Activated naive CD8-positive, alpha-beta T cell treated with anti-CD3 and anti-CD28 coated beads for 36 hours (primary cell): ENCODE results near the gene KDM6B. TPM values are rescaled to one million over a fixed set of nuclear protein-coding genes. Genes with fewer than 3 reads are reported as not detected.

Experiments used
- DNase-seq: peaks from one replicate; pipeline ENCODE4 v3.0.0; 2021
- H3K27ac Mint-ChIP-seq: one replicate; pipeline ENCODE4 v1.8.0; 2022; ENCODE audit warnings: mild to moderate bottlenecking, moderate library complexity, mixed read lengths
- H3K27me3 Mint-ChIP-seq: one replicate; pipeline ENCODE4 v1.8.0; 2022; ENCODE audit warnings: mild to moderate bottlenecking, mixed read lengths
- H3K36me3 Mint-ChIP-seq: one replicate; pipeline ENCODE4 v1.8.0; 2021; ENCODE audit warnings: mild to moderate bottlenecking, mixed read lengths
- H3K4me1 Mint-ChIP-seq: one replicate; pipeline ENCODE4 v1.8.0; 2021; ENCODE audit warnings: mixed read lengths
- H3K4me3 Mint-ChIP-seq: one replicate; pipeline ENCODE4 v1.8.0; 2022; ENCODE audit warnings: mild to moderate bottlenecking, moderate library complexity, mixed read lengths
- H3K9me3 Mint-ChIP-seq: one replicate; pipeline ENCODE4 v1.8.0; 2022; ENCODE audit warnings: mixed read lengths
- total RNA-seq, 2 experiments: library from RNA; stranded (reverse); gene quantifications; one replicate each; pipeline ENCODE4 v1.2.3, GENCODE V29; 2021

KDM6B gene
- total RNA-seq, 2 experiments from 2014 or later: 44.5 to 47.6 TPM

DNA sequence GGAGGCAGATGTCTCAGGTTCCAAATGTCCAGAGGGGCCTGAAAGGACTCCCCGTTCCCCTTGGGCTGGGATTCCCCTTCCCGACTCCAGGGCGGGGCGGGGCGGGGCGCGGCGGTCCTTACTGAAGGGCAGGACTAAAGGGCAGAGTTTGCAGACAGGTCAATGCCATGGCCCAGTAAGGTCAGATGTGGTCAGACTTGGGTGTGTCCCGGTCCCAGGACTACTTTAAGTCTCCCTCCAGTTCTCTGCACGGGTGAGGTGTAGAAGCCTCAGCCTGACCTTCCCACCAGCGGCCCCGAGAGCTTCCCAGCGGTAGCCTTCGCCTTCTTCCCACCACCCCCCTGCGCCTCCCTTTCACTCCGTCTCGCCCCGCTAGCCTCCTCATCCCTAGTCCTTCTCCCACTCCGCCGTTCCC is 532 bp downstream of the KDM6B start:
- Mint-ChIP-seq H3K27ac (peak overlapping the region; percentile 92), H3K9me3 (no peaks in the 10 kb centered on the region), H3K4me1 (peaks cover 39% of the 10 kb centered on the region), H3K27me3 (no peaks in the 10 kb centered on the region), H3K4me3 (peak overlapping the region; percentile 93), H3K36me3 (no peaks in the 10 kb centered on the region)
- DNase-seq: peak; percentile 42

GRCh38 chr17:7834957-7835813 is 1.2 kb downstream of the KDM6B start:
- Mint-ChIP-seq H3K4me1 (peaks cover 46% of the 10 kb centered on the region), H3K4me3 (peak overlapping the region; percentile 93), H3K27me3 (no peaks in the 10 kb centered on the region), H3K27ac (peak overlapping the region; percentile 92), H3K9me3 (no peaks in the 10 kb centered on the region), H3K36me3 (peaks cover 2% of the 10 kb centered on the region)
- DNase-seq: peak; percentile 90

DNA sequence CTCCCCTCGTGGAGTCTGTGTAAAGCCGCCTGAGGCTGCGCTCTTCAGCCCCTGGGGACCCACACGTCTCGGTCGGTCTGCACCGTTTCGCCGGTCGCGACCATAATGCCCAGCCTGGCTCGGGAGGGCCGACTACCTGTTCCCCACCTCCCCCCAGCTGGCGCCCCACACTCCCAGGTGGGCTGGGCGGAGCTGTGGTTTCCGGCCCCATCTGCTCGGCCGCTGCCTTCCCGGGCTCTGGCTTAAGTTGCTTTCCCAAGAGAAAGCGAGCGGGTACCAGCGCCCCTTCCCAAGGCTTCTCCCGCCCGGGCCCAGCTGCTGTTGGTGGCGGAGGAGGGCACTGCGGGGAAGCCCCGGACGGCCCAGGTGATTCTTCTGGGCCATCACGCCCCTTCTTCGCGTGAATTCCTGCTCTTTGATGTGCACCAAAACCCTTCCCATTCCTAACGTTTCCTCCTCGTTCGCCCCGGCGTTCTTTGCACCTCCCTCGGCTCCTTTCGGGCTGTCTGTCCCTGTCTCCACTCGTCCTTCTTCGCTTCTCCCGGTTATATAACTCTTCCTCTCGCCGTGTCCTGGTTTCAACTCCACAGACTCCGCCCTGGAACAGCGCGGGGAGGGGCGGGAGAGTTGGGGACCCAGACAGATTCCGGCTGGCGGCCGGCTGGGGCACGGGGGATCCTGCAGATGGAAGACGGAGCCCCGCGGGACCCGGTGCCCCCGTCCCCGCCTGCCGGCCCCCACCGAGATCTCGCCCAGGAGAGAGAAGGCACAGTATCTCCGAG is 2.0 kb downstream of the KDM6B start:
- Mint-ChIP-seq H3K36me3 (peaks cover 5% of the 10 kb centered on the region), H3K9me3 (no peaks in the 10 kb centered on the region), H3K27ac (peak overlapping the region; percentile 88), H3K27me3 (no peaks in the 10 kb centered on the region), H3K4me3 (peak overlapping the region; percentile 93), H3K4me1 (peaks cover 54% of the 10 kb centered on the region)
- no peak for DNase-seq

DNA sequence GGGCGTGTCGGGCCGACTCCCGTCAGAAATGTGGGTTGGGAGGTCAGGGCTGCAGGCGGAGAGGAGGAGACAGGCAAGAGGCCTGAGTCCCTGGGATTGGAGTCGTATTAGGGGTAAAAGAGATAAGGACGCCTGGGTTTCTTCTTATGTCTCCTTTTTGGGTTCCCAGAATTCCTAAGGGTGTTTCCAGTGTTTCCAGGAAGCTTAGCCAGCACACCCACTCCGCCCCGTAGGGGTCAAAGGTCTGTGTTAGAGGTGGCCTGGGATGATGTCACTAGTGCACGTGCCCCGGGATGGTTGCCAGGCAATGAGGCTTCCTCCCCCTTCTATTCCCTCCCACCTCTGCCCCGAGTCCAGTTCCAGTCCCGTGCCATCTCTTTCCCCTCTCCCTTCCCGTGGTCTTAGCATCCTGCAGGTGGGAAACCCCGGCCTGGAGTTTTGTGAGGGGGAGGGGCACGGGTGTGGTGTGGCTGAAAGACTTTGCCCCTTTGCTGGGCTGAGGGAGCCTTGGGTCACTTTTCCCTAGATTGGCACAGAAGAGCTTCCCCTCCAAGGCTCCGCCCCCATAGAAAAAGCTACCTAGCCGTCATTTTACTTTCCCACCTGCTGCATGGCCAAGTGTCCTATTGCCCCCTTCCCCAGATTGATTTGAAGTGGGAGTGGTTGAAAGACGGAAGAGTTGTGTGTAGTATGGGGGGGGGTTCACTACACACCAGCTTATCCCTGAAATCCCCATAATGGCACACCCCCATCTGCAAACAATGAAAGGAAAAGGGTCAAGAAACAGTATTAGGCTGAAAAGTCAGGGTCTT is 2.8 kb downstream of the KDM6B start:
- Mint-ChIP-seq H3K36me3 (peaks cover 5% of the 10 kb centered on the region), H3K27ac (peak overlapping the region; percentile 88), H3K27me3 (no peaks in the 10 kb centered on the region), H3K9me3 (no peaks in the 10 kb centered on the region), H3K4me1 (peaks cover 59% of the 10 kb centered on the region), H3K4me3 (peak overlapping the region; percentile 93)
- DNase-seq: peak; percentile 75

DNA sequence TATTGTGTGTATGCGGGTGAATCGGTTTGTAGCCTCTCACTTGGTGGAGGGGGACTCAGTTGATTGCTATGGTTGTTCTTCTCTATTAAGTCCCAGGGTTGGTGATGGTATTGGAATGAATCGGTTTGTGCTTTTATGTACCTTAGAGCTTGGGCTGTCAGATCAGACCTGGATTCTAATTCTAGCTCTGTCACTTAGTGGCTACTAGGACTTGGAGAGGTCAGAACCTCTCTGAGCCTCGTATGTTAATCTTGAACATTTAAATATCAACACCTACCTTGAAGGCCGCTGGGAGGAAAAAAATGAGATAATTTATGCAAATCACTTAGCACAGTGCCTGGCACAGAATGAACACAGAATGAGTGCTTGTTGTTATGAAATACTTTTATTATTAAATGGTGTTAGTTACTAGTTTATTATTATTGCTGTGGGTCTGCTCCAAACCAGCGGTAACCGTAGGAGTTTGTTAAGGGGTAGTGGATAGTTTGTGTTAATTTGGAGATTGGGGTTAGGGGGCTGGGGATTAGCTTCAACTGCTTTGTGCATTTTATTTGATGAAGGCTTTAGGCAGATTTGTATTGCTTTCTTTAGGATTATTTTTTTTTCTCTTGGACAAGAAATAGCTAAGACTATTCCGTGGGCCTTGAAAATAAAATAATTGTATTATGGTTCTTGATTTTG is 3.5 kb downstream of the KDM6B start:
- H3K9me3 Mint-ChIP-seq: no peaks in the 10 kb centered on the region
- peaks cover 5% of the 10 kb centered on the region for H3K36me3 Mint-ChIP-seq
- H3K4me1 Mint-ChIP-seq: peaks cover 63% of the 10 kb centered on the region
- no peak for DNase-seq
- H3K27me3 Mint-ChIP-seq: no peaks in the 10 kb centered on the region
- H3K27ac Mint-ChIP-seq: peak overlapping the region; percentile 88
- peak overlapping the region; percentile 93 for H3K4me3 Mint-ChIP-seq

GRCh38 chr17:7838090-7839075 is 4.4 kb downstream of the KDM6B start:
- Mint-ChIP-seq H3K9me3 (no peaks in the 10 kb centered on the region), H3K4me3 (peak overlapping the region; percentile 93), H3K27ac (peak overlapping the region; percentile 90), H3K4me1 (peaks cover 67% of the 10 kb centered on the region), H3K36me3 (peaks cover 8% of the 10 kb centered on the region), H3K27me3 (no peaks in the 10 kb centered on the region)
- peak; percentile 46 for DNase-seq

GRCh38 chr17:7839190-7839875 is 5.3 kb downstream of the KDM6B start:
- peak overlapping the region; percentile 90 for H3K27ac Mint-ChIP-seq
- H3K36me3 Mint-ChIP-seq: peaks cover 12% of the 10 kb centered on the region
- no peaks in the 10 kb centered on the region for H3K9me3 Mint-ChIP-seq
- H3K4me3 Mint-ChIP-seq: peak overlapping the region; percentile 58
- peaks cover 62% of the 10 kb centered on the region for H3K4me1 Mint-ChIP-seq
- no peaks in the 10 kb centered on the region for H3K27me3 Mint-ChIP-seq
- DNase-seq: no peak

DNA sequence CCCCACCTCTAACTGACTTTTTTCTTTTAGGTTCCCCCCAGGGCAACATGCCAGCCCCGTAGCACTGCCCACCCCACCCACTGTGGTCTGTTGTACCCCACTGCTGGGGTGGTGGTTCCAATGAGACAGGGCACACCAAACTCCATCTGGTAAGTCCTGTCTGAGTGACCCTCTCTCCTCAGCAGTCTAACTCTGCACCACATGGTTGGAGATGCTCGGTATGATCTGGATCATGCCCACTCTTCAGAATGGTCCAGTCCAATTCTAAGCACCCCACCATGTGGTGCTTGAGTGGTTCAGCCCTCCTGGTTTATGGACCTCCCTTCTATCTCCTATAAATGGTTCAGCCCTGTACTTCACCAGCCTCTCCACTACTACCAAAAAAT is 5.9 kb downstream of the KDM6B start:
- Mint-ChIP-seq H3K27me3 (no peaks in the 10 kb centered on the region), H3K9me3 (no peaks in the 10 kb centered on the region), H3K27ac (peak overlapping the region; percentile 90), H3K4me3 (peak overlapping the region; percentile 84), H3K36me3 (peaks cover 12% of the 10 kb centered on the region), H3K4me1 (peaks cover 61% of the 10 kb centered on the region)
- DNase-seq: peak; percentile 40

DNA sequence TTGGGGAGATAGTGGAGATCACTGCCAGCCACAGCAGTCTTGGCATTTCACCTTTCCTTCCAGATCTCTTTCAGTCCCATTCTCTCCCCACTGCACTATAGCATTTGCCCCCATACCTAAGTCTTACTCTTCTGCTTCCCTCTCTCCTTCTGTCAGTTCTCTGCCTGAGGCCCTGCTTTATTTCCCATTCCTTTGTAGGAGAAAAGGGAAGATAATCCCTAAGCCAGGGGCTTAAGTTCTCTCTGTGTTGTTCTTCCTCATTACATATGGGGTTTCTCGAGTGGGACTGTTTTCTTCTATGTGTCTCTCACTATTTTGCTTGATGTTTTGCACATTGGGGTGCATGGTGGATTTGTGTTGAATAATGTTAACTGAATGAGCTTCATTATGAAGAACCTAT is 6.4 kb downstream of the KDM6B start:
- peaks cover 61% of the 10 kb centered on the region for H3K4me1 Mint-ChIP-seq

DNA sequence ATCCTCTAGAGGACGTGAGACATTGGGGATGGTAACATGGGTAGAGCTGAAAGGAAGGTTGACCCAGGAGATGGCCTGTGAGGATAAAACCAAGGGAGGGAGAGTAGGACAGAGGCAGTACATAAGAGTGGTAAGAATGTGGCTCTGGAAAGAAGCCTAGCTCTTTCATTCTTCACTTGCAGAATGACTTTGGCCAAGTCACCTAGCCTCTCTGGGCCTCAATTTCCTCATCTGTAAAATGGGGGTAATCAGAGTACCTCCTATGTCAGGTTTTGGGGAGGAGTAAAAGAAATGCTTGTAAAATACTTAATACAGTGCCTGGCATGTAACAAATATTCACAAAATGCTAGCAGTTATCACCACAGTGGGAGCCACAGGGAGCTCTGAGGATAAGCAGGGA is 6.9 kb downstream of the KDM6B start:
- Mint-ChIP-seq H3K4me3 (peak overlapping the region; percentile 84), H3K36me3 (peaks cover 16% of the 10 kb centered on the region), H3K27me3 (no peaks in the 10 kb centered on the region), H3K4me1 (peaks cover 64% of the 10 kb centered on the region), H3K9me3 (no peaks in the 10 kb centered on the region), H3K27ac (peak overlapping the region; percentile 90)
- DNase-seq: no peak

More for the DNA sequence above, 6.4 kb downstream of the KDM6B start:
- Mint-ChIP-seq H3K9me3 (no peaks in the 10 kb centered on the region), H3K4me3 (peak overlapping the region; percentile 84), H3K36me3 (peaks cover 14% of the 10 kb centered on the region), H3K27ac (peak overlapping the region; percentile 90), H3K27me3 (no peaks in the 10 kb centered on the region)
- DNase-seq: no peak

GRCh38 chr17:7841396-7841914 is 7.4 kb downstream of the KDM6B start:
- Mint-ChIP-seq H3K36me3 (peaks cover 16% of the 10 kb centered on the region), H3K4me1 (peaks cover 64% of the 10 kb centered on the region), H3K27me3 (no peaks in the 10 kb centered on the region), H3K4me3 (peak overlapping the region; percentile 97), H3K27ac (peak overlapping the region; percentile 98), H3K9me3 (no peaks in the 10 kb centered on the region)
- peak; percentile 90 for DNase-seq

DNA sequence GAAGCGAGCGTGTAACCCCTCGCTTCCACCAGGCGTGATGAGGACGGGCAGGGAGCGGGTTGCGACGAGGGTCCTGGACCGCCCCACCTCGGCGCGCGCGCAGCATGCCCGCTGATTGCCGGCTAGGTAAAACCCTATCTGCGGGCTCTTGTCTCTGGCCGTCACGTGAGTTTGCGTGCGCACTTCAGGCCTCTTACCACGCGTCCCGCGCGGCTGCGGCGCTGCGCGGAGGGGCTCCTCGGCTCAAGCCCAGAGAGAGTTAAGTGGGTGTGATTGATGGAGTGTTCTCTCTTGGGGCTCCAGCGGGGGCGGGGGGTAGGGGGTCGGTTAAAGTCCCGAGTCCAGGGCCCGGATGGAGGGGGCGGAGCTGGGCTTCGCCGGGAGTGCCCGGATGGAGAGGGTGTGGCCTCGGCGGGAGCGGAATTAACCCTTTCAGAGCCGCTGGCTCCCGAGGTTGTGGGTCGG is 7.9 kb downstream of the KDM6B start:
- peaks cover 16% of the 10 kb centered on the region for H3K36me3 Mint-ChIP-seq

More for the DNA sequence above, 7.9 kb downstream of the KDM6B start:
- DNase-seq: peak; percentile 85
- Mint-ChIP-seq H3K9me3 (no peaks in the 10 kb centered on the region), H3K4me3 (peak overlapping the region; percentile 97), H3K27me3 (no peaks in the 10 kb centered on the region), H3K27ac (peak overlapping the region; percentile 98), H3K4me1 (peaks cover 62% of the 10 kb centered on the region)
